SIG-M5 treated with dmso at 0.1 percent for 504 hours (cell line): Measurements from ENCODE around the gene SPSB4.

Experiments
- DNase-seq: peaks from one replicate; lab custom pipeline; 2025; ENCODE audit not compliant: unreplicated experiment; lab: John Stamatoyannopoulos, UW

Gene SPSB4

DNA sequence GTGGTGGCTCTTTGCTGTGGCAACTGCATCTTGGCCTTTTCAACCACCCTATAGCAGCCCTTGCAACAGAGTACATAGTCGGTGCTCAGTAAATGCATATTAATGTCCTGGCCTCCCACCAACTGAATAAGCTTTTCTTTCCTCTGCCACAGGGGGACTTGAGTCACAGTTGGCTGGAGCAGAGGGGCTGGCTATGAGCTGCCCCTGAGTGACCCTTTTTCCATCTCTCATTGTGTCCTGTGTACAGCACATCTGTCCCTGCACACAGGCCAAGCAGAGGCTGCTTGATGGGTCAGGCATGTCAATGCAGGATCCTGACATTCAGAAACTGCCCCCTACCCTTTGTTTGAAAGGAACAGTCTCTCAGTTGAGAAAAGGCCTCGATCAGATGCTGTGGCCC lies 22.4 kb downstream of the SPSB4 start:
- DNase-seq, result no peak

DNA sequence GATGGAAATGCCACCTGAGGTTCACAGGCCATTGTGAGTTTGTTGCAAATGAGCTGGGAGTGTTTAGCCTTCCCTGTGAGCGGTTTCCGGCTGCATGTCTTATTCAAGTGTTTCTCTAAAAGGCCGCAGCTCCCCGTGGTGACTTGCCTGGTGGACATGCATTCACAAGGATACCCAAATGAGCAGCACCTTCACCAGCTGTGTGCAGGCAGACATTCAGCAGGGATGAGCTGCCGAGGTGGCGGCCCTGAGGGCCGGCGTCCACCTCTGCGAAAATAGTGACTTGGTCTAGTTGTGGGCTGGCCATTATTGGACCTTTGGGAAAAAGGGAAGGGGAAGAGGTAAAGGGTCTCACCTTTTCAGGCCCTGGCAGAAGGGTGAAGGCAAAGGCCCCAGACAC lies 23.4 kb downstream of the SPSB4 start:
- DNase-seq, result no peak

DNA sequence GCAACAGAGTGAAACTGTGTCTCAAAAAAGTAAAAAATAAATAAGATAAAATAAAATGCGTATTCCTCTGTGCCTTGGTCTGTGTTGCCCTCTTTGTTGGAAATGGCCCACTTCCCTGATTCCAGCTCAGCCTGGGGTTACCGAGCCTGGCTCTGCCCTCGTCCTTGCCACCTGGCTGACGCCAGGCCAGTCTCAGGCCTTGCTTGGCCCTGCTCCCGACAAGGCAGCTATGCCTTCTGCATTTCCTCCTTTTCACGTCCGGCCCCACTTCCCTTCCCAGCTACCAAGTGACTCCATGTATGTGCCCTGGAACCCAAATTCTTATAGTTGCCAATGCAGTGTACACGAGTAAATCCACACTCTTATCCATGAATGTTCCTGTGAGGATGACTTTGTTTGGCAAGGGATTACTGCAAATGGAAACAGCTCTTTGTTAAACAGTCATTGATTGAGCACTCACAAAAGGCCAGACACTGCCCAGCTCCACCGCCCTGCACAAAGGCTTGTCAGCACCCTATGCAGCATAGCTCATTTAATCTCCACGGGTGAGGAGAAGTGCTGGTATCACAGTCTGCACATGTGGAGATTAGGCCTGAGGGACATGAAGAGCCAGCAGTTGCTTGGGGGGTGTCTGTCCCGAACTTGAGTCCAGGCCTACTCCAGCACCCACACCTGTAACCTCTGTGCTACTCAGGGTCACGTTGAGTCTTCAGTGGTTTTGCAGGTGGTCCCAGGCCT lies 25.1 kb downstream of the SPSB4 start:
- DNase-seq, result no peak

DNA sequence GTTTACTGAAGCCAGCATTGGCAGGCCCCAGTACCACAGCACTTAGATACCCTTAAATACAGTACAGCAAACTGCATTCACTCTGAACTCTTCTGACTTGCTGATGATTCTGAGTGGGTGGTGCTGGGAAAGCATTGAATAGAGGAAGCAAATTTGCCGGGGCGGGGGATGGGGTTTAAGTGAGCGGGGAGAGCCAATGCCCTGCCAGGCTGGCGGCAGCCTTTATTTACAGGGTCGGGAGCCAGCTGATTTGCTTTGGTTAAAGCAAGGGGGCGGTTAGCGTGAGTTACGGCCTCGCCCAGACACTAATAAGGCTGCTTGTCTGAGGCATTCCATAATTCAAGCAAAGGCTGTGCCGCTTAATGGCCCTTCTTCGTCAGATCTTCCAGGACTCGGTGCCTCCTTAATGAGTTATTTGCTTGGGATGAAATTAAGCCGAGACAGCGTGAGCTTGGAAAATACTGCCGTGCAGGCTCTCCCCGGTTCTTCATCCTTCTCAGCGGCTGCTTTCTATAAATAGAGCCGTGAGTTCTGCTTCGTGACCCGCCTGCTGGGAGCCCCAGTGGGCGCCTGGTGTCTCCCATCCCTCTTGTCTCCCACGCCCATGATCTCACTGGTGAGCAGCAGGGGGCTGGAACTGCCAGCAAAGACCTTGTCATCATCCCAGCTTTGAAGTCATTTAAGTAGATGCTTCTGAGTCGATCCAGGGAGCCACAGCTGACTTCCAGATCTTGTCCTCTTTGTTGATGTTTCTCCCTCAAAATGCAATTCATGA lies 25.8 kb downstream of the SPSB4 start:
- DNase-seq, result peak; percentile 27

DNA sequence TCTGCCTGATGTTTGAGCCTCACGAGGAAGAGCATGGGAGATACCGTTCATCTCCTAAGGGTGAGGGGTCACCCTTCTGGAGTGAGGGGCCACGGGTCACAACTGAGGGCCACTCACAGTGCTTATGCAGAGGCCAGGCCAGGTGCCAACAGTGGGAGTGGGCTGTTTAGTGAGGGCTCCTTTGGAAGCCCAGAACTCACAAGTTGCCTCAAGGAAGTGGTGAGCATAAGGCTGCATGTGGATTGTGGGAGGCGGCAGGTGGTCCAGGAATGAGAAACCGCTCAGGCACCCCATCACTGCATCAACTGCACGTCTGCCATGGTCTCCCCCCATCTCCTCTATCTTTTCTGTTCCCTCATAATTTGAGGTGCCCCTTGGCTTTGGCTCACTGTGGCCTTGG lies 26.5 kb downstream of the SPSB4 start:
- no peak for DNase-seq

DNA sequence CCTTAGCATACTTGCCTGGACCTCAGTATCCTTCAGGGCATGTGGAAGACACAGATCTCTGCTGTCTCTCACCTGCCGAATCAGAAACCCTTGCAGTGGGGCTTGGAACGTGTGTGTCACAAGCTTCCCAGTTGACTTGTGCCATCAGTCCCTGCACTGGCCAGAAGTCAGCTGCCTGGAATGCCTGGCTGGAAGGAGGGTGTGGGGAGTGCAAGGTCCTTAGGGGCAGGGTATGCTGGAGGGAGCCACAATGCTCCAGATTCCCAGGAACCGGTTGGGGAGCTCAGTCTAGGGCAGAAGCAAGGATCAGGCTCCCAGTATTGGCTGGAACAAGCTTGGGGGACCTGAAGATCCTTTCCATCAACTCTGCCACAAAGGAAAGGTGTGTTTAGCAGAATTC lies 27.1 kb downstream of the SPSB4 start:
- no peak for DNase-seq

DNA sequence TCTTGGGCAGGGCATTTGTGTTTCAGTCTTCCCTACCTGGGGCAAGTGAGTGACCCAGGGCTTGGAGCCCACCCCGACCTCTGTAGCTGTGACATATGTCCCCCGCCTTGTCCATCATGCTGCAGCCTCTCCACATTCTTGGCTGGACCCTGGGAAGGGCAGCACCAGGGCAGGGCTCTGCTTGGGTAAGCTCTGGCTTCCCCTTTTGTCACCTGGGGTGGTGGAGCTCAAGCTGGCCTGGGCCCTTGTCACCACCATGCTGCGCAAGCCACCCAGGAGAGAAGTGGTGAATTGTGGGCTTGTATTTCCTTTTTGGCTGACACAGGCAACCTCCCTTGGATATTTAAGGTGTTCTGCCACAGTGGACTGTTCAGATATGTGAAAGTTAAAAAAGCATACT lies 29.3 kb downstream of the SPSB4 start:
- DNase-seq, result no peak

DNA sequence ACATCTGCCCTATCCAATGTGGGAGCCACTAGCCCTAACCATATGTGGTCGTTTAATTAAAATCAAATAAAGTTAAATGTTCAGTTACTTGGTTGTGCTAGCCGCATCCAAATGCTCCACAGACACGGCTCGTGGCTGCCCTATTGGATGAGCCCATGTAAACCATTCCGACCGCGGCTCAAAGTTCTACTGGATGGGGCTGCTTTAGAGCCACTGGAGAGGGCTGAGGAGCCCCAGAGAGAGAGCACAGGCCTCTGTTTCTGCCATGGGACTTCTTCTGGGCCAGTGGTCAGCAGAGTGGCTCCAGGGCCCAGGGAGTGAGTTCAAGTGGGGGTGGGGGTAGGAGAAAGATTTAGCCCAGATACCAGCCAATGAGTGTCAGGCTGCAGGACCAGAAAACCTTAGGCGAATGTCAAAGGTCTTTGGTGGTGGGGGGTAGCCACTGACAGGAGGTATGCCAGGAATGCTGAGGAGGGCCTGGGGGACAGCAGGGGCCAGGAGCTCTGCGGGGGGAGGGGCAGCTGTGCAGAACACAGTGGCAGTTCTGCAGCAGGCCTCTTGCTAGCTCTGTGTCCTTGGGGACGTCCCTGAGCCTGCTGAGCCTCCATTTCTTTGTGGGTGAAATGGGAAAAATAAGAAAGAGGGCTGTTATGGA lies 30.1 kb downstream of the SPSB4 start:
- DNase-seq, result no peak

DNA sequence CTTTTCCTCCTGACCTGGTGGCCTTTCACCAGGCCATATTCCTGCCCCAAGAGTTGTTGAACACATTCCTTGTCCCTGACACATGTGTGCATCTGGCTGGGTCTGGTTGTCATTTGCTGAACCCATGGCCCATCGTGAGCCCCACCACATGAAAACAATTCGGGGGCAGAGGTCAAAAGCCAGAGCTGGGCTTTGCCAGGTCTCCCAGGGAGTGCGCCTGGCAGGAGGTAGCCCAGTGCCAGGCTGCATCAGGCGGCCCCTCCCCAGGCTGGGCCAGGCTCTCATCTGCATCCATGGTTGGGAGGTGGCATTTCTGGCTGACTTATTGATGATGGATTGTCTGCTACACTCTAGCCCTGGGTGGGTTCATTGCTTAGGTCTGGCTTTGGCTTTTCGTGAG lies 30.9 kb downstream of the SPSB4 start:
- DNase-seq, result no peak

DNA sequence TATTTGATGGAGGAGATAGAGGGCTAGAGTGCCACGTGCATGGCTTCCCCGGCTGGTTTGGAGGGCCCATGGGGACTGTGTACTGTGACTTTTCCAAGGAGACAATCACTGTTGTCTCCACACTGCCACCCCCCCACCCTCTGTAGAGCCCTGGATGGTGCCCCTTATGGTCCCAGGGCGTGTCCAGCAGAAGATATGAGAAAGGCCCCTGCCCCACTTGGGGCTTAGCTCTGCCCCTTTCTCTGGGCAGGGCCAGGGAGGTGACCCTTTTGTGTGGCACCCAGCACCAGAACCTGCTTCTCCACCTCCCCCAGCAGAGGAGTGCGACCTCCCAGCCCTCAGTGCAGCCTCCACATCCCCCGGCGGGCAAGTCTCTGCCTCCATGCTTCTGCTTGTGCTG lies 32.1 kb downstream of the SPSB4 start:
- DNase-seq, result no peak

DNA sequence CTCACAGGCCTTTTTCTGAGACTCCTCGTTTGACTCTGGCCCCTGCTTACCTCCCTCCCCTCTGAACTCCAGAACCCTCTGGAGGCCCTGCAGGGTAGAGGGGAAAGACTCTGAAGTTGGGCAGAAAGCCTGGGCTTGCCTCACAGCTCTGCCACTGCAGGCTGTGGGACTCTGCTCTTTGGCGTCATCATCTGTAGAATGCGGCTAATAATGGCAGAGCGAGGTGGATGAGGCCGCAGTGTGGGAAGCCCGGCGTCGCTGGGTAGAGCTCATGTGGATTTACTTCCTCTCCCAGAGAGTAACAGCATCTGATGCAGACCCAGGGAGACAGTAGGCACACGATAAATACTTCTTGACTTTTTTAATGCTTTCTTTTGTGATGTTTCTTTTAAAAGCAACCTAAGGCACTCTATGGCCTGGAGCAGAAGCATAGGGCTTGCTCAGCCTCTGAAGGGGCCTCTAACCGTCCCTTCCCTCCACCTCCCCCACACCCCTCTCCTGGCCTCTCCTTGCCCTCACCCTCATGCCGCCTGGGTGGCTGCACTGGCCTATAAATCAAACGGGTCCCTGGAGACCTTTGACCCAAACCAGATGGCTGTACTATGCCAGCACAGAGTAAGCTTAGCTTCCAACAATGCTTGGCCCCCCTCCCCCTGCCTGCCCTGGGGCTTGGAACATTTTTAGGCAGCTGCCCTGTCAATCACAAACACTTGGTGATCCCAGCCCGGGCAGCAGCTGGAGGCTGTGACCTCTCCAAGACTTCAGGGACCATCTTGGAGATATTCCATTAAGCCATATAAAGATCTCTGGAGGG lies 32.9 kb downstream of the SPSB4 start:
- DNase-seq, result no peak

DNA sequence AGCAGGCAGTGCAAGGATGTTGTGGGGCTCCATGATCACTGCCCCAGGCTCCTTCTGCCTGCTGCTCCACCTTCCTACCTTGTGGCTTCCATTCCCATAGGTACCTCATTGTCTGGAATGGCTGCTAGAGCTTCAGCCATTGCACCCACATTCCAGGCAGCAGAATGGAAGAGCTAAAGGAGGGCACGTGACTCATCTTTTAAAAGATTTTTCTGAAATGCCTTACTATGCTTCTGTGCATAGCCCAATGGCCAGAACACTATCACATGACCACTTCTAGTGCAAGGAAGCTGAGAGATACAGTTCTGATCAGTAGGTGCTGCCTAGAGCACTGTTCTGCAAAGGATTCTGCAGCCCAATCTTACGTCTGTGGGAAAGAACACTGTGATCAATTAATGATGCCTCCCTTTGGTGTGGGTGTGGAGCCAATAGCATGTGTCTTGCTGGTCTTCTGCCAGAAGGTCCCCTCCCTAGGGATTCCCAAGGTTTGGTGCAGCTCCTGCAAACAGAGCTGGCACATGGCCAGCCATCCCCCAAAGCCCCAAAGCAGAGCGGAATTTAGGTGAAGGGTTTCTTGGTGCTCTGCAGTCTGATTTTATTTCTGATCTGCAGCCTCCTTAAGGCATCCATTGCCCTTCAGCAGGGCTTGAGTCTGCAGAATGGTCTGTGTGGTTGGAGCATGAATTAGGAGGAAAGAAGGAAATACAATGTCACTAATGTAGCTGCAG lies 34.4 kb downstream of the SPSB4 start:
- no peak for DNase-seq

DNA sequence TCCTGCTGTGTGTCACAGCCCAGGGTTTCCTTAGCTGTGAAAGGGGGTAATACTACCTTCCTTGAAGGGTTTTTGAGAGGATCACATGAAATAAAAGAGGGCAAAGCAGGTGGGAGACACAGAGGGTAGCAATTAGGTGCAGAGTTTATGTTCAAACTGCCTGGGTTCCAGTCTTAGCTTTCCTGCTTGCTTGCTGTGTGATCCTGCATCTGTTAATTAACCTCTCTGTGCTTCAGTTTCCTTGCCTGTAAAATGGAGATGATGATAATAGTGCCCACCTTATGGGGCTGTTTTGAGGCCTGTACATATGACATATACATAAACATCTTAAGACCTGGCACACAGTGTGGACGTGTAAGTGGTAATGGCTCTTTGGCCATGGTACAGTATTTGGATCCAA lies 35.0 kb downstream of the SPSB4 start:
- no peak for DNase-seq

DNA sequence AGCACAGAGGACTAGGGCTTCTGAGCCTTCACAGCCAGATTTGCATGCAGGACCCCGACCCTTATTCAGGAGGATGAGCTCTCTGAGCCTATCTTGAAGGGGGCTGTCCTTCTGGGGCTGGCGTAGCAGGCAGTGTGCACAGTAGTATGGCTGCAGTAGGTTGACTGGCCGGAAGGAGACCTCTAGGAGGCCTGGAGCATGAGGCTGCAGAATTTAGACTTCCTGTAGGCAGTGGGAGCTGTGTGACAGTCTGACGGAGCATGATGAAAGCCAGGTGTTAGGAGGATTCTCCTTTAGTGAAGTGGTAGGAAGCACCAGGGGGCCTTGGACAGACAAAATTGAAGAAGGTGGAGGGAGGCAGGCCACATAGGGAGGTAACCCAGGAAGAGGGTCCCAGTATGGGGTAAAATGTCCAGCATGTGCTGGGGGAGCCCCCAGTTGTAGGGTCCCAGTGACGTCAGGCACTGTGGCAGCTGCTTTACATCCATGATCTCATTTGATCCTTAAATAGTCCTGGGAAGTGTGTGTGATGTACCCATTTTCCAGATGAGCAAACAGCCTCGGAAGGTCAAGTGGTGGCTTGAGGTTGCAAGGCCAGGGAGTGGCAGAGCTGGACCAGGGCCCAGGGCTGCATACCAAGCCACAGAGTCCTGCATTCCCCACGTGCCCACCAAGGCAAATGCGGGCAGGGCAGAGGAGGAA lies 36.1 kb downstream of the SPSB4 start:
- no peak for DNase-seq

DNA sequence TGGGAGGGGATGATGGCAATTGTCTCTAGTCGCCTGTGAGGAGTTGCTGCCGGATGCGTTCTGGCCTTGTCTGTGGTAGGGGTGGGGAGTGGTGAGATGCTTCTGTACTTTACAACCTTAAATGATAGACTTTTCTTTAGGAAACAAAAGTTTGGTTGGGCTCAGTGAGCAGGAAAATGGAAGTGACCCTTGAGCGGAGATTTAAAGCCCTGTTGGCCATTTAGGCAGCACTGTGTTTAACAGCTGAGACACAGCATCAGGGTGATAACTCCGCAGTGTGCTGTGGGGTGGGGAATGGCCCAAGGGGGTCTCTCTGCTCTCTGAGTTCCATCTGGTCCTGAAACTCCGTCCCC lies 36.6 kb downstream of the SPSB4 start:
- DNase-seq, result no peak

DNA sequence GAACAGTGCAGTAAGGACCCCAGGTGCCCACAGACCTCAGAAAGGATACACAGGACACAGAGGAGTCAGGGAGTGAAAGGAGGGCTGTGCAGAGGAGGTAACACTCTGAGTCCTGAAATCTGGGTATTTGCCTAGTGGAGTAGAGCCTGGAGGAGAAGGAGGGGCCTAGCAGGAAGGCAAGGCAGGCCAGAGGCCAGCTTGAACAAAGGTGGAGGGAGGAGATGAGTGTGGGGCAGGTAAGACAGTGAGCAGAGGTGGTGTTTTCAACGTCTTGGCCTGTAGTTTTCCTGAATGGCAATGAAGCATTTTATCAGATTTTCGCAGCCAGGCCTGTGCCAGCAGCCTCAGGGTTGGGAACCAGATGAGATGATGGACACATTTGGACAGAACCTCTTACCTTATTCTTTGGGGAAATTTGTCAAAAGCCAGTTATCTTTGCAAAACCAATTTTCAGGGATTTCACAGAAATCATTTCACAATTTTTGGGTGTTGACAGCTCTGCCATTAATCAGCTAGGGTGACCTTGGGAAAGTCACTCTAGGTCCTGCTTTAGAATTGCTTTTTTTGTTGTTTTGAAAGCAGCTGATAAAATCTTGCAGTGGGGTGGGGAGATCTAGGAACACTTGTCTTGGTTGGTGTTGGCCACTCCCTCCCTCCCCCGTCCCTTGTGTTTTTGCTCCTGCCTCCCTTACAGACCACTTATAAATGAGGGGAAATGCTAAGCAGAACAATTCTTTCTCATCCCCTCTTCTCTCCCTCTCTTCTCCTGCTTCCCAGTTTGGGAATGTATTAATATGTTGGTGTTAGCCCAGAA lies 38.4 kb downstream of the SPSB4 start:
- no peak for DNase-seq

DNA sequence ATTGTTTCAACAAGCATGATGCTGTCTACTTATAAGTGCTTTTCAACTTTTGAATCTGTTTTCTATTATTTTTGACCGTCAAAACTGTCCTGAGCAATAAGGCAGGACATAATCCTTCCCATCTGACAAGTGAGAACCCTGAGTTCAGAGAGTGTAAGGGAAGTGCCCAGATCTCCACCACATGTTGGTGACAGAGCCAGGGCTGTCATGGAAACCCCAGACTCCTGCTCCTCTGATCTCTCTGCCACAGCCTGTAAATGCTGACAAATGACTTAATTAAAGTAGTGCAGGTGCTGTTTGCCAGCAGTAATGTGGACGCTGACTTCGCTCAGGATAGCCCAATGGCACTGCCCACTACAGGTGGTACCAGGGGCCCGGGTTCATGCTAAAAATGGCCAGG lies 40.3 kb downstream of the SPSB4 start:
- DNase-seq, result no peak

DNA sequence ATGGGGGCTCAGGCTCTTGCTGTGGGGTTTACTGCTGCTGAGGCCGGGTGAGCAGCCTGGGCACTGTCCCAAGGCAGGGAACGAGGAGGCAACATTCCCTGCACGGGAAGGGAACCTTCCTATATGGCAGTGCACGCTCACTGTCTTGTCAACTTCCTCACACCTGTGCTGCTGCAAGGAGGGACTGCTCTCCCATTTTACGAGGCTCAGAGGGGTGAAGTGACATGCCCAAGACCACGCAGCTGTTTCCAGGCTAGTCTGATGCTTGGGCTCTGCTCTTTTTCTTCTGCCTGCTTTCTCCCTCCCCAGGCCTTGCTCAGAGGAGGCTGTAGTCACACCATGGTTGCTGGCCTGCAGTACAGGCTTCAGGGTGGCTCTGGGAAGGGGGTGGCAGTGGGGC lies 41.5 kb downstream of the SPSB4 start:
- no peak for DNase-seq

DNA sequence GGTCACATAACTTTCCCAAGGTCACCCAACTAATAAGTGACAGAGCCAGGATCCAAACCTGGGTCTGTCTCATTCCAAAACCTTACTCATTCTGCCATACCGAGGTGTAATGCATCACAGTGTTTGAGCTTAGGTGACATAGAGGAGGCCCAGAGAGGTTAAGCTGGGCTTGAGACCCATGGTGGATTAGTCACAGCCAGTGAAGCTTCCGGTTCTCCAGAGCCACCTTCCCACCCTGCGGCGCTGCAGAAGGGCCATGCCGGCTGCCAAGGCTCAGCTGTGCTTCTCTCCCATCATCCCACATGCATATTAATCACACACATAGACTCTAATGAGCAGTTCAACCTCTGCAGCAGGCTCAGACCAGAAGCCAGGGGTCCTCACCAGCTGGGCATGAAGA lies 42.2 kb downstream of the SPSB4 start:
- no peak for DNase-seq
